Measurements from ENCODE around the gene FAIM. TPM values are rescaled to one million over a fixed set of nuclear protein-coding genes. Genes with fewer than 3 reads are reported as not detected.
"Not testable (repeated sequence)": the region's sequence is repeated elsewhere in the genome, so short reads cannot be mapped to it uniquely, and the experiment has no call there.

FAIM gene
- total RNA-seq, 2 experiments from 2014 or later, result 2.2 to 3.4 TPM

DNA sequence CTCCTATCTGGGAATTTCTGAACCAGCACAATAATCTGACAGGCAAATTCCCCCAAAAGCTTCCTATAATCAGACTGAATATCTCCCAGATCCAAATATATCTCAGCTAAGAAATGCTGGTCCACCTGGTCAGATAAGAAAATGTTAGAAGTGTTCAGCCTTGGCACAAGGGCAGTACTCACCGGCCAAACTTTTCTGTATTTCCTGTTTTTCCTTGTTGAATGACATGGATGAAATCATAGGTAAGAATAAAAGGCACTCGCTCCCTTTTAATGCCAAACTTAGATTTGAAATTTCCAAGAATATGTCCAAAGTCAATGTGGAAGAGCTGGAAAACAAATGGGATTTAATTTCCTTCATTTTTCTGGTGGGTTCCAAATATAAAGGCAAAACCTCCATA, 48.9 kb downstream of the FAIM start:
- H3K9me3 Mint-ChIP-seq, result no peaks in the 10 kb centered on the region
- no peak overlapping the region for H3K4me3 Mint-ChIP-seq
- peaks cover 48% of the 10 kb centered on the region for H3K36me3 Mint-ChIP-seq (ENCODE audit: low read depth)
- CTCF ChIA-PET, result no interaction called here
- H3K27me3 Mint-ChIP-seq (ENCODE audit: low read depth), result no peaks in the 10 kb centered on the region
- intact Hi-C loops (cut with micrococcal nuclease), result no loop called here
- no peak overlapping the region for H3K27ac Mint-ChIP-seq
- no peaks in the 10 kb centered on the region for H3K4me1 Mint-ChIP-seq (ENCODE audit: low read depth)
- DNase-seq, result no peak

DNA sequence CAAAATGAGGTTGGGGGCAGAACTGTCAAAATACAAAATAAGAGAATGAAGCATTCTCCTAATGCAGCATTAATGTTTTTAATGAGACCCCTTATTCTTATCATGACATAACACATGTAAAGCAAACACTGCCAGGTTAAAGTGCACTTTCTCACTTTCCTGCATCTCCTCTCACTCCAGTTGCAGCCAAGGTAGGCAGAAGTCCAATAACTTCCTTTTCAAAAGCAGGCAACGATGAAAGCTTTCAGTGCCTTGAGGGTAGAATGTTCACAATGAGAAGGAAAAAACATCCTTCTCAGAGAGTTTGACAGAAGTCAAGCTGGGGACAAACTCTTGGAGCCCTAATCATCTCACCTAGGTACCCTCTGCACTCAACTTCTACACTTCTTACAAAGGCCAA, 59.5 kb downstream of the FAIM start:
- Mint-ChIP-seq H3K4me3 (no peak overlapping the region), H3K27ac (no peak overlapping the region), H3K27me3 (ENCODE audit: low read depth) (no peaks in the 10 kb centered on the region), H3K36me3 (ENCODE audit: low read depth) (peaks cover 35% of the 10 kb centered on the region), H3K9me3 (no peaks in the 10 kb centered on the region), H3K4me1 (ENCODE audit: low read depth) (no peaks in the 10 kb centered on the region)
- CTCF ChIA-PET, result interaction anchor here (1.3 kb wide), 1 partner anchor 73 kb away, joined by 3 read pairs; no protein-coding TSS in a partner anchor
- no peak for DNase-seq
- intact Hi-C loops (cut with micrococcal nuclease), result no loop called here

- Mint-ChIP-seq H3K4me3 (no peak overlapping the region), H3K36me3 (ENCODE audit: low read depth) (peaks cover 38% of the 10 kb centered on the region), H3K27me3 (ENCODE audit: low read depth) (no peaks in the 10 kb centered on the region), H3K9me3 (peaks cover 5% of the 10 kb centered on the region), H3K4me1 (ENCODE audit: low read depth) (no peaks in the 10 kb centered on the region), H3K27ac (no peak overlapping the region)
- intact Hi-C loops (cut with micrococcal nuclease), result no loop called here
- DNase-seq, result no peak
- CTCF ChIA-PET, result interaction anchor here (0.6 to 1.3 kb wide), 3 partner anchors 80 to 261 kb away, joined by 3 to 4 read pairs (median 3); no protein-coding TSS in a partner anchor
These were observed 61.8 kb downstream of the FAIM start for GRCh38 chr3:138670407-138670806.

DNA sequence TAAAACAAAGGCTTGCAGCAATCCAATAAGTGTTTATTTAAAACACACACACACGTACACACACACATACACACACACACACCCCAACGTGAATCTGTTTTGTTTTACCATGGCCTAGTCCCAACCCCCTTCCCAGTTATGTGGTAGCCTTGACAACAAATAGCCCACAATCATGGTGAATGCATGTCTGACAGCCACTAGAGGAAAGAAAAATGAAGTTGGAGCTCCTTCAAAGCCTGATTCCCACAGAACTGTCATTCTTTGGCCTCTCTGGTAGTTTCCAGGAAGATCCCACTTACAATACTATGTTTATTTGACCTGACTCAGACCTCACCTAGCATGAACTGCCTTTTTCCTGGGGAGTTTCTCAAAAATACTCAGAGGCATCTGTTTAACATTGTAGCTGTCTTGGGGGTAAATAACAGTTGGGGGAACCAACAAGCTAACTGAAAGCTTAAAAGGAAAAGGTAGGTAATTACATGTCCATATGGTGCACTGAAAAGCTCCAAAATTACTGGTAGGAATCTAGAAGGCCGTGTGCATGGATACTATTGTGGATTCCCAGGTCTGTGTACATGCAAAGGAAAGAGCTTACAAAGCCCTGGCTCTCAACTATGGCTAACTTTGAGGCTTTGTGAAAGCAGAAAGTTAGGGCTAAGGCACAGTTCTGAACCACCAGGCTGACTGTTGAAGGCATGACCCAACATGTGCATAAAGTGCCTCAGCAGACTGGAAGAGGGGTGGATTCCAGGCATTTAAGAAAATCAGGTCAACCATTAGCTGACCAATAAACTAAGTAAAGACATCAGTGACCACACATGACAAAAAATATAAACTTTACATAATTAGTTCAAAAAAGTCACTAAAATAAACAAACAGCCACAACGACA, 65.3 kb downstream of the FAIM start:
- DNase-seq, result no peak
- CTCF ChIA-PET, result interaction anchor here (0.5 to 1.1 kb wide), 2 partner anchors 242 to 607 kb away, joined by 3 to 4 read pairs; no protein-coding TSS in a partner anchor
- peaks cover 49% of the 10 kb centered on the region for H3K36me3 Mint-ChIP-seq (ENCODE audit: low read depth)
- H3K27me3 Mint-ChIP-seq (ENCODE audit: low read depth), result no peaks in the 10 kb centered on the region
- H3K4me3 Mint-ChIP-seq, result no peak overlapping the region
- intact Hi-C loops (cut with micrococcal nuclease), result no loop called here
- no peak overlapping the region for H3K27ac Mint-ChIP-seq
- no peaks in the 10 kb centered on the region for H3K4me1 Mint-ChIP-seq (ENCODE audit: low read depth)
- H3K9me3 Mint-ChIP-seq, result peaks cover 15% of the 10 kb centered on the region

DNA sequence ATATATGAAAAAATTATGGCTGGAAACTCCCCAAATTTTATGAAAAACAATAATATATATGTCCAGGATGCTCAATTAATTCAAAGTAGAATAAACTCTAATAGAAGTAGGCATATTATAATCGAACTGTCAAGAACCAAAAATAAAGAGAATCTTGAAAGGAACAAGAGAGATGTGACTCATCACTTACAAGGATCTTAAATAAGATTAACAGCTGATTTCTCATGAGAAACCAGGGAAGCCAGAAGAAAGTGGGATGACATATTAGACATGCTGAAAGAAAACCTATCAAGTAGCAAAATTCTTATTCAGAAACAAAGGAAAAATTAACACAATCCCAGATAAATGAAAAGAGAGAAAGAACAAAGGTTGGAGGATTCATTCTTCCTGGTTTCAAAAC, 66.8 kb downstream of the FAIM start:
- H3K4me3 Mint-ChIP-seq, result no peak overlapping the region
- peaks cover 15% of the 10 kb centered on the region for H3K9me3 Mint-ChIP-seq
- CTCF ChIA-PET, result no interaction called here
- H3K36me3 Mint-ChIP-seq (ENCODE audit: low read depth), result peaks cover 52% of the 10 kb centered on the region
- no peak for DNase-seq
- no peak overlapping the region for H3K27ac Mint-ChIP-seq
- intact Hi-C loops (cut with micrococcal nuclease), result no loop called here
- no peaks in the 10 kb centered on the region for H3K27me3 Mint-ChIP-seq (ENCODE audit: low read depth)
- no peaks in the 10 kb centered on the region for H3K4me1 Mint-ChIP-seq (ENCODE audit: low read depth)

GRCh38 chr3:138678086-138678485, 69.5 kb downstream of the FAIM start:
- Mint-ChIP-seq H3K4me1 (ENCODE audit: low read depth) (no peaks in the 10 kb centered on the region), H3K27ac (no peak overlapping the region), H3K36me3 (ENCODE audit: low read depth) (peaks cover 51% of the 10 kb centered on the region), H3K9me3 (peaks cover 15% of the 10 kb centered on the region), H3K27me3 (ENCODE audit: low read depth) (no peaks in the 10 kb centered on the region), H3K4me3 (no peak overlapping the region)
- intact Hi-C loops (cut with micrococcal nuclease), result no loop called here
- CTCF ChIA-PET, result interaction anchor here (0.6 to 2.5 kb wide), 2 partner anchors 24 to 238 kb away, joined by 5 to 14 read pairs; no protein-coding TSS in a partner anchor
- no peak for DNase-seq

GRCh38 chr3:138678874-138679392, 70.4 kb downstream of the FAIM start:
- H3K9me3 Mint-ChIP-seq, result peaks cover 15% of the 10 kb centered on the region
- intact Hi-C loops (cut with micrococcal nuclease), result no loop called here
- no peak overlapping the region for H3K4me3 Mint-ChIP-seq
- H3K36me3 Mint-ChIP-seq (ENCODE audit: low read depth), result peaks cover 44% of the 10 kb centered on the region
- H3K27me3 Mint-ChIP-seq (ENCODE audit: low read depth), result no peaks in the 10 kb centered on the region
- DNase-seq, result no peak
- no peak overlapping the region for H3K27ac Mint-ChIP-seq
- CTCF ChIA-PET, result interaction anchor here (0.6 to 2.5 kb wide), 5 partner anchors 23 to 261 kb away, joined by 3 to 14 read pairs (median 4); no protein-coding TSS in a partner anchor
- H3K4me1 Mint-ChIP-seq (ENCODE audit: low read depth), result no peaks in the 10 kb centered on the region

GRCh38 chr3:138680974-138681373, 72.4 kb downstream of the FAIM start:
- H3K4me1 Mint-ChIP-seq (ENCODE audit: low read depth); DNase-seq; H3K4me3 Mint-ChIP-seq; H3K27me3 Mint-ChIP-seq (ENCODE audit: low read depth); intact Hi-C loops (cut with micrococcal nuclease); H3K9me3 Mint-ChIP-seq; H3K27ac Mint-ChIP-seq; CTCF ChIA-PET: not testable (repeated sequence)
- peaks cover 26% of the 10 kb centered on the region for H3K36me3 Mint-ChIP-seq (ENCODE audit: low read depth)

- H3K27me3 Mint-ChIP-seq (ENCODE audit: low read depth), result no peaks in the 10 kb centered on the region
- intact Hi-C loops (cut with micrococcal nuclease), result no loop called here
- H3K9me3 Mint-ChIP-seq, result peaks cover 2% of the 10 kb centered on the region
- H3K4me1 Mint-ChIP-seq (ENCODE audit: low read depth), result peaks cover 1% of the 10 kb centered on the region
- DNase-seq, result no peak
- H3K27ac Mint-ChIP-seq, result no peak overlapping the region
- H3K36me3 Mint-ChIP-seq (ENCODE audit: low read depth), result peaks cover 22% of the 10 kb centered on the region
- no peak overlapping the region for H3K4me3 Mint-ChIP-seq
- CTCF ChIA-PET, result no interaction called here
These were observed 73.1 kb downstream of the FAIM start for GRCh38 chr3:138681463-138682220.

DNA sequence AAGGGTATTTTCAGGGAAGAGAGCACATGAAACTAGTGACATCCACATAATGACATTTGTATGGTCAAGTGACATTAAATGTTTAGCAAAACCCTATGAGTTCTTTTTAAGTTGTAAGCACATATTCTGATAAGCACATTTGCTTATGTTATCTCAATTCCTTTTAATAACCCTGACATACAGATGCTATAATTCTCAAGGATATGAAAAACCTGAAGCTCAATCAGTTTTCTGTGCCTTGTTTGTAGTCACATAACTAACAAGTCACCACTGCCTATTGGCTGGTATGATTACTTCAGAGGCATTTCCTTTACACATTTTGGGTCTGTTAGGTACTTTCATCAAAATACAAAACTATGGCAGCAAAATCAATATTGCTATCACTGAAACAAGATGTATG, 74.1 kb downstream of the FAIM start:
- no peak overlapping the region for H3K27ac Mint-ChIP-seq
- intact Hi-C loops (cut with micrococcal nuclease), result no loop called here
- CTCF ChIA-PET, result interaction anchor here (0.8 kb wide), 1 partner anchor 233 kb away, joined by 5 read pairs; no protein-coding TSS in a partner anchor
- no peaks in the 10 kb centered on the region for H3K9me3 Mint-ChIP-seq
- peaks cover 10% of the 10 kb centered on the region for H3K4me1 Mint-ChIP-seq (ENCODE audit: low read depth)
- H3K36me3 Mint-ChIP-seq (ENCODE audit: low read depth), result peaks cover 23% of the 10 kb centered on the region
- no peak overlapping the region for H3K4me3 Mint-ChIP-seq
- H3K27me3 Mint-ChIP-seq (ENCODE audit: low read depth), result no peaks in the 10 kb centered on the region
- DNase-seq, result no peak
